Effector memory CD4-positive, alpha-beta T cell (primary cell): ENCODE measurements around the gene FIP1L1.

Source experiments
- DNase-seq, 3 donors: peaks; one replicate each; pipeline ENCODE4 v3.0.0-alpha.2; 2020
- H3K27ac ChIP-seq: 2 replicates; pipeline ENCODE4 v1.7.0; 2013; ENCODE audit warnings: mild to moderate bottlenecking, low read length, moderate library complexity; ENCODE audit not compliant: insufficient read depth, poor library complexity, severe bottlenecking
- H3K27me3 ChIP-seq: replicated peaks from 2 replicates; pipeline ENCODE4 v1.7.0; 2013; ENCODE audit warnings: mild to moderate bottlenecking, low read length; ENCODE audit not compliant: insufficient read depth, control insufficient read depth, poor library complexity, severe bottlenecking
- H3K36me3 ChIP-seq: 2 replicates; pipeline ENCODE4 v1.7.0; 2013; ENCODE audit warnings: mild to moderate bottlenecking, low read length, moderate library complexity; ENCODE audit not compliant: control insufficient read depth, insufficient read depth
- H3K4me1 ChIP-seq: 2 replicates; pipeline ENCODE4 v1.7.0; 2013; ENCODE audit warnings: low read length, mild to moderate bottlenecking; ENCODE audit not compliant: control insufficient read depth, insufficient read depth, poor library complexity, severe bottlenecking
- H3K4me3 ChIP-seq: 2 replicates; pipeline ENCODE4 v1.7.0; 2013; ENCODE audit warnings: low read length, low read depth, mild to moderate bottlenecking; ENCODE audit not compliant: insufficient read depth, poor library complexity, severe bottlenecking
- H3K9me3 ChIP-seq: 2 replicates; pipeline ENCODE4 v1.7.0; 2013; ENCODE audit warnings: mild to moderate bottlenecking, low read length, moderate library complexity; ENCODE audit not compliant: control insufficient read depth

FIP1L1 gene

GRCh38 chr4:53508446-53508845 is 131.0 kb downstream of the FIP1L1 start:
- Histone ChIP-seq H3K9me3 (no peaks in the 10 kb centered on the region), H3K4me1 (no peaks in the 10 kb centered on the region), H3K27me3 (no peaks in the 10 kb centered on the region), H3K36me3 (no peaks in the 10 kb centered on the region), H3K27ac (no peak overlapping the region), H3K4me3 (no peak overlapping the region)
- DNase-seq: no peak

GRCh38 chr4:53510321-53510720 is 132.9 kb downstream of the FIP1L1 start:
- Histone ChIP-seq H3K4me3 (no peak overlapping the region), H3K27ac (no peak overlapping the region), H3K27me3 (no peaks in the 10 kb centered on the region), H3K9me3 (no peaks in the 10 kb centered on the region), H3K4me1 (no peaks in the 10 kb centered on the region), H3K36me3 (no peaks in the 10 kb centered on the region)
- DNase-seq: no peak
